Skeletal muscle satellite cell (primary cell): Measurements from ENCODE around the gene TREX2.

ENCODE experiments used
- H3K27me3 ChIP-seq: 2 replicates; pipeline ENCODE4 v1.7.0; 2013; ENCODE audit warnings: low read length; ENCODE audit not compliant: control insufficient read depth, insufficient read depth
- H3K36me3 ChIP-seq: 2 replicates; pipeline ENCODE4 v1.7.0; 2013; ENCODE audit warnings: mild to moderate bottlenecking, control low read depth, low read length; ENCODE audit not compliant: insufficient read depth
- H3K4me1 ChIP-seq: 2 replicates; pipeline ENCODE4 v1.7.0; 2013; ENCODE audit warnings: low read length; ENCODE audit not compliant: control insufficient read depth, insufficient read depth
- H3K4me2 ChIP-seq: 2 replicates; pipeline ENCODE4 v1.7.0; 2013; ENCODE audit warnings: mild to moderate bottlenecking, low read length
- H3K4me3 ChIP-seq: 2 replicates; pipeline ENCODE4 v1.7.0; 2013; ENCODE audit warnings: low read length
- H3K9ac ChIP-seq: 2 replicates; pipeline ENCODE4 v1.7.0; 2013; ENCODE audit warnings: mild to moderate bottlenecking, low read depth, low read length, moderate library complexity
- H3K9me3 ChIP-seq: replicated peaks from 2 replicates; pipeline ENCODE4 v1.7.0; 2013; ENCODE audit warnings: mild to moderate bottlenecking, control low read depth, low read length

The TREX2 gene

GRCh38 chrX:153441981-153442380, 3.9 kb downstream of the TREX2 start:
- Histone ChIP-seq H3K4me1 (no peaks in the 10 kb centered on the region), H3K9ac (no peak overlapping the region), H3K27me3 (peaks cover 5% of the 10 kb centered on the region), H3K36me3 (no peaks in the 10 kb centered on the region), H3K9me3 (no peaks in the 10 kb centered on the region), H3K4me3 (no peak overlapping the region), H3K4me2 (no peak overlapping the region)

GRCh38 chrX:153441296-153441695, 4.6 kb downstream of the TREX2 start:
- Histone ChIP-seq H3K27me3 (peaks cover 5% of the 10 kb centered on the region), H3K4me1 (no peaks in the 10 kb centered on the region), H3K9ac (no peak overlapping the region), H3K4me3 (no peak overlapping the region), H3K9me3 (no peaks in the 10 kb centered on the region), H3K36me3 (no peaks in the 10 kb centered on the region), H3K4me2 (no peak overlapping the region)

- Histone ChIP-seq H3K36me3 (no peaks in the 10 kb centered on the region), H3K9ac (no peak overlapping the region), H3K4me3 (no peak overlapping the region), H3K27me3 (peaks cover 7% of the 10 kb centered on the region), H3K9me3 (no peaks in the 10 kb centered on the region), H3K4me1 (no peaks in the 10 kb centered on the region), H3K4me2 (no peak overlapping the region)
Measured at GRCh38 chrX:153440556-153441135, 5.2 kb downstream of the TREX2 start.

GRCh38 chrX:153439977-153440376, 5.9 kb downstream of the TREX2 start:
- Histone ChIP-seq H3K4me2 (no peak overlapping the region), H3K36me3 (no peaks in the 10 kb centered on the region), H3K9ac (no peak overlapping the region), H3K4me3 (no peak overlapping the region), H3K9me3 (no peaks in the 10 kb centered on the region), H3K27me3 (peaks cover 7% of the 10 kb centered on the region), H3K4me1 (no peaks in the 10 kb centered on the region)

- H3K9ac ChIP-seq = no peak overlapping the region
- H3K4me2 ChIP-seq = no peak overlapping the region
Measured at GRCh38 chrX:153438532-153438931, 7.3 kb downstream of the TREX2 start.

GRCh38 chrX:153435845-153436244, 10.0 kb downstream of the TREX2 start:
- Histone ChIP-seq H3K36me3 (no peaks in the 10 kb centered on the region), H3K4me1 (no peaks in the 10 kb centered on the region), H3K4me2 (no peak overlapping the region), H3K4me3 (no peak overlapping the region), H3K27me3 (peaks cover 10% of the 10 kb centered on the region), H3K9me3 (no peaks in the 10 kb centered on the region), H3K9ac (no peak overlapping the region)

More at GRCh38 chrX:153438532-153438931, 7.3 kb downstream of the TREX2 start:
- Histone ChIP-seq H3K36me3 (no peaks in the 10 kb centered on the region), H3K27me3 (peaks cover 10% of the 10 kb centered on the region), H3K9me3 (no peaks in the 10 kb centered on the region), H3K4me3 (no peak overlapping the region), H3K4me1 (no peaks in the 10 kb centered on the region)

GRCh38 chrX:153434801-153435200, 11.1 kb downstream of the TREX2 start:
- Histone ChIP-seq H3K4me2 (no peak overlapping the region), H3K9ac (no peak overlapping the region), H3K36me3 (no peaks in the 10 kb centered on the region), H3K4me3 (no peak overlapping the region), H3K9me3 (no peaks in the 10 kb centered on the region), H3K27me3 (peaks cover 10% of the 10 kb centered on the region), H3K4me1 (no peaks in the 10 kb centered on the region)

- no peak overlapping the region for H3K9ac ChIP-seq
- H3K4me1 ChIP-seq = no peaks in the 10 kb centered on the region
- H3K36me3 ChIP-seq = no peaks in the 10 kb centered on the region
- peaks cover 10% of the 10 kb centered on the region for H3K27me3 ChIP-seq
- no peak overlapping the region for H3K4me2 ChIP-seq
- no peaks in the 10 kb centered on the region for H3K9me3 ChIP-seq
- H3K4me3 ChIP-seq = no peak overlapping the region
Measured at GRCh38 chrX:153433781-153434285, 12.0 kb downstream of the TREX2 start.

- H3K4me2 ChIP-seq = no peak overlapping the region
- peaks cover 5% of the 10 kb centered on the region for H3K27me3 ChIP-seq
- H3K4me3 ChIP-seq = no peak overlapping the region
- no peak overlapping the region for H3K9ac ChIP-seq
- no peaks in the 10 kb centered on the region for H3K36me3 ChIP-seq
- H3K4me1 ChIP-seq = no peaks in the 10 kb centered on the region
- H3K9me3 ChIP-seq = no peaks in the 10 kb centered on the region
Measured at GRCh38 chrX:153433161-153433680, 12.6 kb downstream of the TREX2 start.

GRCh38 chrX:153430796-153431195, 15.1 kb downstream of the TREX2 start:
- Histone ChIP-seq H3K4me1 (no peaks in the 10 kb centered on the region), H3K9ac (no peak overlapping the region), H3K4me3 (no peak overlapping the region), H3K27me3 (peaks cover 2% of the 10 kb centered on the region), H3K9me3 (no peaks in the 10 kb centered on the region), H3K4me2 (no peak overlapping the region), H3K36me3 (no peaks in the 10 kb centered on the region)

- H3K9me3 ChIP-seq = no peaks in the 10 kb centered on the region
- H3K9ac ChIP-seq = no peak overlapping the region
- no peak overlapping the region for H3K4me3 ChIP-seq
- no peaks in the 10 kb centered on the region for H3K4me1 ChIP-seq
- no peaks in the 10 kb centered on the region for H3K36me3 ChIP-seq
- no peaks in the 10 kb centered on the region for H3K27me3 ChIP-seq
- H3K4me2 ChIP-seq = no peak overlapping the region
Measured at GRCh38 chrX:153426204-153426603, 19.7 kb downstream of the TREX2 start.

- no peak overlapping the region for H3K9ac ChIP-seq
- no peak overlapping the region for H3K4me3 ChIP-seq
- no peaks in the 10 kb centered on the region for H3K36me3 ChIP-seq
- H3K27me3 ChIP-seq = no peaks in the 10 kb centered on the region
- H3K9me3 ChIP-seq = no peaks in the 10 kb centered on the region
- no peaks in the 10 kb centered on the region for H3K4me1 ChIP-seq
- H3K4me2 ChIP-seq = no peak overlapping the region
Measured at GRCh38 chrX:153423652-153424051, 22.2 kb downstream of the TREX2 start.
